ENCODE data around the gene OR2A42.
"Not testable (repeated sequence)": the region's sequence is repeated elsewhere in the genome, so short reads cannot be mapped to it uniquely, and the experiment has no call there.

DNA sequence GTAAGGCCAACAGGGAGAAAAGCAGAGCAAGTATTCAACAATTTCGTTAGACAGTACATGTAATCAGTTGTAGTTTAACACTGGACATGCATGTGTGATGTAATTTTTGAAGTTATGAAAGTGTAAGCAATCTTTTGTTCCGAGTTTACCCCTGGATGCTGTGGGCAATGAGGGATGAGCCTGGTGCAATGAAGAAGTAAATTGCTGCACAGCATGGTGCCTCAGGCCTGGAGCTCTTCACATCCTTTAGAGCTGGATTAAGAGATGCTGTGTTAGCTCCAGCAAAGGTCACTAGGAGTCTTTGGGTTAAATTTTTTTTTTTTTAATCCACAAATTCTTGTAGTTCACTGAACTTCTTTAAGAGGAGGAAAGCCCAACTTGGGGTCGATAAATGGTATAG, 36.3 kb downstream of the OR2A42 start:
- TF ChIP-seq POLR2AphosphoS5 (IDR thresholded peaks at IDR 0.05): not testable (repeated sequence)
- TF ChIP-seq, protein P1, sequence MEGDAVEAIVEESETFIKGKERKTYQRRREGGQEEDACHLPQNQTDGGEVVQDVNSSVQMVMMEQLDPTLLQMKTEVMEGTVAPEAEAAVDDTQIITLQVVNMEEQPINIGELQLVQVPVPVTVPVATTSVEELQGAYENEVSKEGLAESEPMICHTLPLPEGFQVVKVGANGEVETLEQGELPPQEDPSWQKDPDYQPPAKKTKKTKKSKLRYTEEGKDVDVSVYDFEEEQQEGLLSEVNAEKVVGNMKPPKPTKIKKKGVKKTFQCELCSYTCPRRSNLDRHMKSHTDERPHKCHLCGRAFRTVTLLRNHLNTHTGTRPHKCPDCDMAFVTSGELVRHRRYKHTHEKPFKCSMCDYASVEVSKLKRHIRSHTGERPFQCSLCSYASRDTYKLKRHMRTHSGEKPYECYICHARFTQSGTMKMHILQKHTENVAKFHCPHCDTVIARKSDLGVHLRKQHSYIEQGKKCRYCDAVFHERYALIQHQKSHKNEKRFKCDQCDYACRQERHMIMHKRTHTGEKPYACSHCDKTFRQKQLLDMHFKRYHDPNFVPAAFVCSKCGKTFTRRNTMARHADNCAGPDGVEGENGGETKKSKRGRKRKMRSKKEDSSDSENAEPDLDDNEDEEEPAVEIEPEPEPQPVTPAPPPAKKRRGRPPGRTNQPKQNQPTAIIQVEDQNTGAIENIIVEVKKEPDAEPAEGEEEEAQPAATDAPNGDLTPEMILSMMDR (IDR thresholded peaks at IDR 0.05): not testable (repeated sequence)

All from transverse colon (tissue), 4 donors.